Tibial artery (tissue), 4 donors: ENCODE results near the gene RB1.

Experiments
- DNase-seq, 2 donors: peaks; one replicate each; pipeline ENCODE4 v3.0.0-alpha.2; 2019
- H3K27ac ChIP-seq, 2 donors: fragments of 200-600 bp; sonication (generic) in 1 of 2; 1 replicate in 1 of 2; 2 replicates in 1 of 2; pipeline ENCODE4 v1.5.1; 2018 to 2019; ENCODE audit warnings: mild to moderate bottlenecking in 1 of 2
- H3K27me3 ChIP-seq, 2 donors: fragments of 200-600 bp; sonication (generic) in 1 of 2; one replicate each; pipeline versions ENCODE4 v1.5.1 to v1.6.0; 2016 to 2019
- H3K36me3 ChIP-seq, 3 donors: fragments of 200-600 bp; sonication (generic) in 2 of 3; one replicate each; pipeline ENCODE4 v1.5.1; 2016 to 2019; ENCODE audit warnings: mild to moderate bottlenecking in 2 of 3
- H3K4me1 ChIP-seq, 4 donors: fragments of 200-600 bp; sonication (generic) in 2 of 4; 1 replicate in 3 of 4; 2 replicates in 1 of 4; pipeline ENCODE4 v1.5.1; 2016 to 2019
- H3K4me3 ChIP-seq, 2 donors: fragments of 200-600 bp; sonication (generic) in 1 of 2; 1 replicate in 1 of 2; 2 replicates in 1 of 2; pipeline ENCODE4 v1.5.1; 2018 to 2019; ENCODE audit warnings: mild to moderate bottlenecking in 2 of 2
- H3K9me3 ChIP-seq, 3 donors: fragments of 200-600 bp; sonication (generic) in 1 of 3; one replicate each; pipeline ENCODE4 v1.5.1; 2016 to 2019
- intact Hi-C: fragments of 100-400 bp; cut with DNase I; formaldehyde crosslinking; loops from one replicate; pipeline ENCODE4 v1.15.0; 2023; ENCODE audit warnings: low total_unique reads
- TF ChIP-seq, protein P1 (sequence below), 2 experiments: fragments of 200-600 bp in 1 of 2; fragments of 450-650 bp in 1 of 2; IDR thresholded peaks; one replicate each; pipeline ENCODE4 v1.5.1; 2017 to 2019; ENCODE audit warnings: antibody characterized with exemption in 2 of 2, mild to moderate bottlenecking in 1 of 2, moderate library complexity in 1 of 2

Gene RB1

DNA sequence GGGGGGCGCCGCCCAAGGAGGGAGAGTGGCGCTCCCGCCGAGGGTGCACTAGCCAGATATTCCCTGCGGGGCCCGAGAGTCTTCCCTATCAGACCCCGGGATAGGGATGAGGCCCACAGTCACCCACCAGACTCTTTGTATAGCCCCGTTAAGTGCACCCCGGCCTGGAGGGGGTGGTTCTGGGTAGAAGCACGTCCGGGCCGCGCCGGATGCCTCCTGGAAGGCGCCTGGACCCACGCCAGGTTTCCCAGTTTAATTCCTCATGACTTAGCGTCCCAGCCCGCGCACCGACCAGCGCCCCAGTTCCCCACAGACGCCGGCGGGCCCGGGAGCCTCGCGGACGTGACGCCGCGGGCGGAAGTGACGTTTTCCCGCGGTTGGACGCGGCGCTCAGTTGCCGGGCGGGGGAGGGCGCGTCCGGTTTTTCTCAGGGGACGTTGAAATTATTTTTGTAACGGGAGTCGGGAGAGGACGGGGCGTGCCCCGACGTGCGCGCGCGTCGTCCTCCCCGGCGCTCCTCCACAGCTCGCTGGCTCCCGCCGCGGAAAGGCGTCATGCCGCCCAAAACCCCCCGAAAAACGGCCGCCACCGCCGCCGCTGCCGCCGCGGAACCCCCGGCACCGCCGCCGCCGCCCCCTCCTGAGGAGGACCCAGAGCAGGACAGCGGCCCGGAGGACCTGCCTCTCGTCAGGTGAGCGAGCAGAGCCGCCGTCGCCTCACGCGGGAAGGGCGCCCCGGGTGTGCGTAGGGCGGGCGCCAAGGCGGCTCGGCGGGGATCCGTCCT, at the start of gene RB1:
Gene RB1 (plus strand): TSS at position 393 of the 784 bp plus-strand sequence. CDS start 162 bp downstream, at position 555.
- Histone ChIP-seq H3K27me3 (no peaks in the 10 kb centered on the region), H3K27ac (peak within 1 kb of the TSS; percentile 94 to 99), H3K4me1 (peaks cover 0 to 33% (median 14%) of the 10 kb centered on the region in 4 donors), H3K9me3 (no peaks in the 10 kb centered on the region), H3K36me3 (peaks cover 5 to 8% (median 5%) of the 10 kb centered on the region in 3 donors), H3K4me3 (peak within 1 kb of the TSS; percentile 85 to 94)
- DNase-seq, result peak; percentile 88 to 95
- TF ChIP-seq, protein P1, sequence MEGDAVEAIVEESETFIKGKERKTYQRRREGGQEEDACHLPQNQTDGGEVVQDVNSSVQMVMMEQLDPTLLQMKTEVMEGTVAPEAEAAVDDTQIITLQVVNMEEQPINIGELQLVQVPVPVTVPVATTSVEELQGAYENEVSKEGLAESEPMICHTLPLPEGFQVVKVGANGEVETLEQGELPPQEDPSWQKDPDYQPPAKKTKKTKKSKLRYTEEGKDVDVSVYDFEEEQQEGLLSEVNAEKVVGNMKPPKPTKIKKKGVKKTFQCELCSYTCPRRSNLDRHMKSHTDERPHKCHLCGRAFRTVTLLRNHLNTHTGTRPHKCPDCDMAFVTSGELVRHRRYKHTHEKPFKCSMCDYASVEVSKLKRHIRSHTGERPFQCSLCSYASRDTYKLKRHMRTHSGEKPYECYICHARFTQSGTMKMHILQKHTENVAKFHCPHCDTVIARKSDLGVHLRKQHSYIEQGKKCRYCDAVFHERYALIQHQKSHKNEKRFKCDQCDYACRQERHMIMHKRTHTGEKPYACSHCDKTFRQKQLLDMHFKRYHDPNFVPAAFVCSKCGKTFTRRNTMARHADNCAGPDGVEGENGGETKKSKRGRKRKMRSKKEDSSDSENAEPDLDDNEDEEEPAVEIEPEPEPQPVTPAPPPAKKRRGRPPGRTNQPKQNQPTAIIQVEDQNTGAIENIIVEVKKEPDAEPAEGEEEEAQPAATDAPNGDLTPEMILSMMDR (IDR thresholded peaks at IDR 0.05), result peak in 1 of 2 experiments; percentile 4
- intact Hi-C loops, result loop anchor here (5.0 to 10.0 kb wide), 2 partner anchors 69 to 176 kb away; partner anchors contain the start of gene ITM2B

- intact Hi-C loops, result no loop called here
- peaks cover 43 to 52% (median 47%) of the 10 kb centered on the region in 3 donors for H3K36me3 ChIP-seq
- no peaks in the 10 kb centered on the region for H3K27me3 ChIP-seq
- H3K4me3 ChIP-seq, result no peak overlapping the region
- DNase-seq, result no peak
- peaks cover 0 to 55% (median 5%) of the 10 kb centered on the region in 4 donors for H3K4me1 ChIP-seq
- no peak overlapping the region for H3K27ac ChIP-seq
- no peaks in the 10 kb centered on the region for H3K9me3 ChIP-seq
- TF ChIP-seq, protein P1 (IDR thresholded peaks at IDR 0.05), result no peak
Observed at GRCh38 chr13:48253849-48254248, 49.7 kb upstream of the RB1 start.

GRCh38 chr13:48255090-48255489, 48.5 kb upstream of the RB1 start:
- Histone ChIP-seq H3K27ac (no peak overlapping the region), H3K4me1 (peaks cover 0 to 45% (median 5%) of the 10 kb centered on the region in 4 donors), H3K36me3 (peaks cover 56 to 62% (median 58%) of the 10 kb centered on the region in 3 donors), H3K4me3 (no peak overlapping the region), H3K9me3 (no peaks in the 10 kb centered on the region), H3K27me3 (no peaks in the 10 kb centered on the region)
- no peak for DNase-seq
- TF ChIP-seq, protein P1 (IDR thresholded peaks at IDR 0.05), result no peak
- intact Hi-C loops, result no loop called here

DNA sequence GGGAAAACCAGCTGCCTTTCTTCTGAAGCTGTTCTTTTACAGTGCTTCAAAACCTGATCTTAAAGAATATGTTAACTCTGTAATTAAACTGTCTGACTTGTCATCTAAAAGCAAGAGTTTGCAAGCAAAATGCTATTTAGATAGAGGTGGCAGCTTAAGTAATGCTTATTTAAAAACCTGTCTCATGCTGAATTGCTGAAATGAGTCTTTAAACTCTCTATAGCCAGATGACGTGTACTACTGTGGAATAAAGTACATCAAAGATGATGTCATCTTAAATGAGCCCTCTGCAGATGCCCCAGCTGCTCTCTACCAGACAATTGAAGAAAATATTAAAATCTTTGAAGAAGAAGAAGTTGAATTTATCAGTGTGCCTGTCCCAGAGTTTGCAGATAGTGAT, 47.6 kb upstream of the RB1 start:
- TF ChIP-seq, protein P1 (IDR thresholded peaks at IDR 0.05), result no peak
- peaks cover 0 to 37% (median 5%) of the 10 kb centered on the region in 4 donors for H3K4me1 ChIP-seq
- H3K4me3 ChIP-seq, result no peak overlapping the region
- no peaks in the 10 kb centered on the region for H3K9me3 ChIP-seq
- no peaks in the 10 kb centered on the region for H3K27me3 ChIP-seq
- H3K27ac ChIP-seq, result no peak overlapping the region
- intact Hi-C loops, result no loop called here
- peaks cover 64 to 69% (median 65%) of the 10 kb centered on the region in 3 donors for H3K36me3 ChIP-seq
- no peak for DNase-seq

DNA sequence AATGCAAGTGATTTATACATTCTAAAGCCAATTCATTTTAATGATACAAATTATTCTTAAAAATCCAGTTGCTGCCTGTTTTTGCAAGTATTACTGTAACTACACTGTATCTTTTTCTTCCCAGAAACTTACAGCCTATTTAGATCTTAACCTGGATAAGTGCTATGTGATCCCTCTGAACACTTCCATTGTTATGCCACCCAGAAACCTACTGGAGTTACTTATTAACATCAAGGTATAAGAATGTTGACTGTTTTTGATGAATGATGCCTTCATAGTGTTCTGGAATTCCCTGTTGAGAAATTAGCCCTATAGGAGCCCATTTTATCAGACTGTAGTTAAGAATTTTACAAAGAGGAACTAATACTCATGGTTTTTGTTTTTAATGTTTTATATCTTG, 45.5 kb upstream of the RB1 start:
- Histone ChIP-seq H3K4me3 (no peak overlapping the region), H3K4me1 (peaks cover 0 to 17% (median 4%) of the 10 kb centered on the region in 4 donors), H3K9me3 (no peaks in the 10 kb centered on the region), H3K36me3 (peaks cover 76 to 87% (median 84%) of the 10 kb centered on the region in 3 donors), H3K27ac (no peak overlapping the region), H3K27me3 (no peaks in the 10 kb centered on the region)
- TF ChIP-seq, protein P1 (IDR thresholded peaks at IDR 0.05), result no peak
- DNase-seq, result no peak
- intact Hi-C loops, result no loop called here
